Testis (tissue), 2 donors: ENCODE results near the gene APBB3.

ENCODE experiments used
- CTCF ChIP-seq, 3 experiments: fragments of 450-650 bp in 2 of 3; fragments of 200-600 bp in 1 of 3; sonication (generic) in 1 of 3; IDR thresholded peaks; one replicate each; pipeline ENCODE4 v1.5.1; 2016 to 2019; ENCODE audit warnings: antibody characterized with exemption in 3 of 3, mild to moderate bottlenecking in 2 of 3, moderate library complexity in 1 of 3
- POLR2A ChIP-seq: fragments of 450-650 bp; IDR thresholded peaks from one replicate; pipeline ENCODE4 v1.6.1; 2017; ENCODE audit warnings: antibody characterized with exemption, mild to moderate bottlenecking, moderate library complexity

GRCh38 chr5:140509898-140510297 is 54.5 kb downstream of the APBB3 start:
- no peak for TF ChIP-seq CTCF (IDR thresholded peaks at IDR 0.05)
- TF ChIP-seq POLR2A: no peak
